Measurements from ENCODE around the gene ROR2.
"Not testable (repeated sequence)": the region's sequence is repeated elsewhere in the genome, so short reads cannot be mapped to it uniquely, and the experiment has no call there.

Gene ROR2

DNA sequence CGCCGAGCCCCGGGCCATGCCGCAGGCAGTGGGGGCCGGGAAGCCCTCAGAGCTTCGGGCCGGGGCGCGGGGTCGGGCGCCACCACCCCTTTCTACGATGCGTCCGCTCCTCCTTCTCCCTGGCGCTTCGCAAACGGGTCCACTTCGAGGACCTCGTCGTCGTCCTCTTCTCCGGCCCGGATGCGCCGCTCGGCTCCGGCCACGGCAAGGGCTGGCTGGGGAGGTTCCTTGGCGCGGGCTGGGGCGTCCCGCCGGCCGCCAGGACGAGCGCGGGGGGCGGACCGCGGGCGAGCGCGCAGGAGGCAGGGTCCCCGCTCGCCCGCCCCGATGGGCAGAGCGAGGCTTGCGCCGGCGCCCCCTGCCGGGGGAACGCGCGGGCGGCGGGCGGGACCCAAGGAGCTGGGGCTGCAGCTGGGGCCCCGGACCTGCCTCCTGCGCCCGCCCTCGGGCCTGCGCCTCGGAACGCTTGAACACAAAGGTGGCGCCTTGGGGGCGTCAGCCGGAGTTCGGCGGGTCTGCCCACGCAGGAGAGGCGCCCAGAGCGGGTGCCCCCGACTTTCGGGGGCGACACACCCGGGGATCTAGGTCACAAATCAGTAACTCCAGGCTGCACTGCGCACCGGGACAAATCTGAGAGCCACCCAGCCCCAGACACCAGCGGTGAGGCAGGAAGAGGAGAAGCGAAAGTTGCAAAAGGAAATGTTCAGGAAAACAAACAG, at the start of gene ROR2:
TSS of gene ROR2 (minus strand) at position 283 of the 719 bp plus-strand sequence.
- DNase-seq = peak; percentile 64

DNA sequence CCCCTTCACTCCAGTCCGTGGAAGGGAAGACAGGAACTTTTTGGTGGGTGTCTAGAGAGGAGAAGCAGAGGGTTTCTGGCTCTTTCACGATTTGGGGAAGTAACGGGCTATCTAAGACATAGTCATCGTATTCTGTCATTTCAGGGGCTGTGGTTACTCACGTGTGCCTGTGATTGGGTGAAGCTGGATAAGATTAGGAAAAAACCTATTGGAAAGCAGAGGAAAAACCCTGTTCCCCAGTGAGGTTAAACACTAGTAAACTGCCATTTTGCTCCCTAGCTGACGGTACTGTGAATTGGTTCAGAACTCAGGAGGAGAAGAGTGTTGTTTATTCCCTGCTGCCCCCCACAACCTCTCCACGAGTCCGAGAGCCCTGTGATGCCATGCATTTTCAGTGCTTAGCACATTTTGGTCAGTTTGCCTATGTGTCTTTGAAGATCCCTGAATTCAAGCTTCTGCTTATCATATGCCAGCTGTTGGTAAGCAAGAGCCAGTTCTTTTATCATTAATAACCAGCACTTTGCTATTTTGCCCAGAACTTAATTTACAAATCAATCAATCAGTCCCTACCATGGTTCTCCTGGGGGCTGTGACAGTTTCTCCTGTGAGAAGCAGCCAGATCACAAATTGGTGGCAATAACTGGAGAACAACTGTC, 45.1 kb upstream of the ROR2 start:
- no peak for DNase-seq

DNA sequence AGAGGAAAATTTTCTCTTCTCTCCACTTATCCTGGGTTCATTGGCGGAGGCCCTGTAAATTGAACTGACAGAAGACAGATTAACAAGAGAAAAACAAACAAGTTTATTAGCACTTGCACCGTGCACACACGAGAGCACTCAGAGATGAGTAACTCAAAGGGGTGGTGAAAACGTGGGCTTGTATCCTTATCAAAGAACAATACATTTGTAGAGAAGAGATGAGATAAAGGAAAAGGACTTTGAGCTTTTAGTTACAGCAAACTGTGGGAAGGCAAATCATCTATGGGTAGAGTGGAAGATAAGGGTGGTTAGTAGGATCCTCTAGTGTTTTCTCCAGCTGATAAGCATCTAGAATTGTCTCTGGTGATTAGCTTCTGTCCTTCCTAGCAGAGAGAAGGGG, 44.4 kb upstream of the ROR2 start:
- DNase-seq = no peak

DNA sequence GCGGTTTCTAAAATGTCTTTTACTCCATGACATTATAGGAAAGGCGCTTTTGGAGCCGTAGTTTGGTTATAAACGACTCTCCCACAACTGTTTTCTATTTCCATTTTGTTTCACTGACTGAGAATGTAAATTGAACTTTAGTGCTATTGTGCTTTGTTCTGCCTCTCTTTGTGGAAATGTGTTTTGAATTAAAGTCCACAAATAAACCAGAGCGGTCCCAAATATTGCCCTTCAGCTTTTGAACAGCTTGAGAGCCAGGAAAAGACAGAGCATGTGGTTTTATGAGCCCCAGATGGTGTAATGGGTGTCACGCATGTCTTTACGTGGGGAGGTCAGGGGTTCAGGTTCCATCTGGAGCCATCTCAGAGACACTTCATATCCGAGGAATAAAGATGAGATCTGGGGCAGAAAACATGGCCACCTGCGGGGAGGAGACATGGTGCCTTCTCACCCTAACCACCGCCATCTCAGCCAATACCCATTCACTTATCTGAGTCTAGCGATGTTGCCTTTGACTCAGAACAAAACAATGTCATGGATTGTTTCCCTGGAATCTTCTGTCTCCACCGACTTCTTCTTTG, 42.5 kb upstream of the ROR2 start:
- DNase-seq = no peak

DNA sequence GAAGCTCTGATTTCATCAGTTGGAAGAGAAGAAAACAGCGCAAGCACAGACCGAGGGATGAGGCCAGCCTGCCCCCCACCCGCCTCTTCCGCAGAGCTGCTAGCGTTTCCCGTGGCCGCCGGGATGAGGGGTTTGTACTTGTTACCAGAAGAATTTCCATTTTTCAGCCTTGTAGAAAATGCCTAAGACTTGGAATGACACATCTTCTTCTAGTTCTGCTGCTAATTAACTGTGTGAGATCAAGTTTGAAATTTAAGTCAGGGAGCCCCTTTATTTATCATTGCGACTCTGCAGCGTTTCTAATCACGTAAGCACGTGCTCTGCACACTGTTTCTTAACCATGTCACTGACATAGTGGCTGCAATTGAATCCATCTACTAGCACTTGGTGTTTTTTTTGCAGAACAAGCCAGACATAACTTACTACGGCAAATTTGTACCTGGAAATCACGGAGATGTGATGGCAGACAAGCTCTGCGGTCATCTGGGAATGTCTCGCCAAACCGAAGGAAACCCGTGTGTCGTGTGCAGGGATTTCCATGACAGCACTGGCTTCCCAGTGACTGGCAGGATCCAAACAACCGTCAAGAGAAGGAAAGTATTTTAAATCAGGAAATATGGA, 41.8 kb upstream of the ROR2 start:
- DNase-seq = no peak

DNA sequence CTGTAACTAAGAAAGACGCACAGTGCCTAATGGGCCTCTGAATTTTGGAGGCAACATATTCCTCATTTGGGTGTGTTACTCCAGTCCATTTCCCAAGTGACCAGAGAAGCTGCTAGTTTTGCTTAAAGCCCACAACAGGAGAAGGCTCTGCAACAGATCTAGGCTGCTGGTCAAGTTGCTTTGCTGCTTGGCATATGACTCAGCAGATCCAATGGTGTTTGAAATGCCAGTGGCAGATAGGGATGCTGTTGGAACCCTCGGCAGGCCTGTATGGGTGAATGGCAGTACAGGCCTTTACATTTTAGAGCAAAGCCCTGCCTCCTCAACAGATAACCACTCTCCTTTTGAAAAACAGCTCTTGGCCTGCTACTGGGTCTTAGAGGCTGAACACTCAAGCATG, 36.2 kb upstream of the ROR2 start:
- no peak for DNase-seq

DNA sequence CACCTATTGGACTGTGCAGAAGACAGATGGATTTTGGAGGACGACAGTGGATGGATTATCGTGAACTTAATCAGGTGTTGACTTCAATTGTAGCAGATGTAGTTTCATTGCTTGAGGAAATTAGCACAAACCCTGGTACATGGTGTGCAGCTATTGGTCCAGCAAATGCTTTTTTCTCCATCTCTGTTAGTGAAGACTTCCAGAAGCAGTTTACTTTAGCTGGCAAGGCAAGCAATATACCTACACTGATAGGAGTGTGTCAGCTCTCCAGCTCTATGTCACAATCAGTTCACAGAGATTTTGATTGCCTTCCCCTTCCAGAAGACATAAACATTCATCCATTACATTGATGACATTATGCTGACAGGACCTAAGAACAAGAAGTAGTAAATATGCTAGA, 35.7 kb upstream of the ROR2 start:
- no peak for DNase-seq

DNA sequence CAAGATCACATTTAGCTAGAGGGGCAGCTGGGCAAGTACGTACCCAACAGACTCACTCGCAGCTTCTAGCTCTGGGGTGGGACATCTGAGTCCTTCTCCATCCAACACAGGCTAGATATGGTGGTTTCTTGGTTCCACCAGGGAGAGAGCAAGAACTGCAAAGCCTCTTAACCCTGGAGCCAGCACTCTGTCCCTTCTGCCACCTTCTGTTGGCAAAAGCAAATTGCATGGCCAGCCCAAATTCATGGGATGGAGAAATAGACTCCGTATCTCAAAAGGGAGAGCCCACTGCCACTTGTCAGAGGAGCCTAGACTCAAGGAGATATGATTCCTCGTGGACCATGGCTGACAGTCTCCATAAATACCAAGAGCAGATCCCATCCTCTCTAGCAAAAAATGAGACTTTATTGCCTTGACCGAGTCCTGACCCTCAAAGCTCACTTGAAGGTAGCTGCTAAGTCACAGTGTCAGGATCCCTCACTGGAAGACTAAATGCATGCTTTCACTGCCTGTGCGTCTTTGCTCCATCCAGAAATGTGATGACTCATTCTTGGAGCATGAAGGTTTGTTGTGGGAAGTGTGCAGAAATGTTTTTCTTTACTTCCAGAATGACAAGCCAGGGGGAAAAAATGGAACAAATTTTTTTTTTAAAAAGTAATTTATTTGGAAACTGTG, 28.8 kb upstream of the ROR2 start:
- DNase-seq = no peak

DNA sequence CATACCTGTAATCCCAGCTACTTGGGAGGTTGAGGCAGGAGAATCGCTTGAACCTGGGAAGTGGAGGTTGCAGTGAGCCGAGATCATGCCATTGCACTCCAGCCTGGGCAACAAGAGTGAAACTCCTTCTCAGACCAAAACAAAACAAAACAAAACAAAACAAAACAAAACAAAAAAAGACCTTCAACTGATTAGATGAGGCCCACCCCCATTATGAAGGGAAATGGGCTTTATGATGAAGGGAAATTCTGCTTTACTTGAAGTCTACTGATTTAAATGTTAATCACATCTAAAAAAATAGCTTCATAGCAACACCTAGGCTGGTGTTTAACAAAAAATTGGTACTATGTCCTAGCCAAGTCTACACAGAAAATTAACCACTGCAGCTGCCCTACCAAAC, 25.2 kb upstream of the ROR2 start:
- DNase-seq = not testable (repeated sequence)

DNA sequence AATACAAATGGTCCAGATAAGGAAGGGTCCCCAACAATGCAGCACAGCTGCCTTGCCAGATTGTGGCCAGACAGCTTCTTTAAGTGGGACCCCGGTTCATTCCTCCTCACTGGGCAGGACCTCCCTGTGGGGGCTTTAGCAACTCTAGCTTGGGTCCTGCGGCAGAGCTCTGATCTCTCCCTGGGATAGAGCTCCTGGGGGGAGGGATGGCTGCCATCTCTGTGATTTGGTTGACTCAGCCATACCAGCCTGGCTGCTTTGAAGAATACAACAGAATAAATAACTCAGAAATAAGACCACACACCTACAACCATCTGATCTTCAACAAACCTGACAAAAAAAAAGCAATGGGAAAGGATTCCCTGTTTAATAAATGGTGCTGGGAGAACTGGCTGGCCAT, 22.7 kb upstream of the ROR2 start:
- no peak for DNase-seq

DNA sequence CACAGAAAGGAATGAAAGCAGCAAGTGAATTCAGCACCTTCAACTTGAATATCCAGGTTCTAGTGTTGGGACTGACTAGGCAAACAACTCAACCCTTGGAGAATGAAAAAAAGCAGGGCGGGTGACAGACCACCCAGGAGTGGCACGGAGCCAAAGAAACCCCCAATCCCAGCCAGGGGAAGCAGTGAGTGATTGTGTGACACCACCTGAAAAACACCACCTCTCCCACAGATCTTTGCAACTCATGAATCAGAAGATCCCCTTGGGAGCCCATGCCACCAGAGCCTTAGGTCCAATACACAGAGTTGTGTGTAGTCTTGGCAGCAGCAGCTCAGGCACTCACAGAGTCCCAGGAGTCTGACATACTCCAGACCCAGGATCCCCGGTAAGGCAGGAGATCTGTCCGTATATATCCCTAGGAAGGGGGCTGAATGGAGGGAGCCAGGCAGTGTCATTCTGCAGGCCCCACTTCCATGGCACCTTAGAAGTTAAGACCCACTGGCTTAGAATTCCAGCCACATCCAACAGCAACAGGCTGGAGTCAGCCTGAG, 22.1 kb upstream of the ROR2 start:
- no peak for DNase-seq

DNA sequence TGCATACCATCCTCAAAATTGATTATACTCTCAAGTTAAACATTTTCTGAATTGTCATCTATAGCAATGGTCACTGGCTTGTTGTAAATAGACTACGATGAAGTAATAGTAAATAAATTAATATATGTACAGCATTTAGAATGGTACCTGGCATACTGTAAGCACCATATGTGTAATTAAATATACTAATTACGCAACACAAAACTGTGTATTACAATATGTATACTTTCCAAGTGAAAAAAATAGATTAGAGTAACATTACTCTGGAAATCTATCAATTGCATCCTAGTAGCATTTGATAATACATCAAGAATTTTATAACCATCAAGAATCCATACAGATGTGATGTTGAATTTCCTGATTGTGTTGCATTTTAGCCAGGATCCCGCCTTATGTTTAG, 17.2 kb upstream of the ROR2 start:
- DNase-seq = no peak

DNA sequence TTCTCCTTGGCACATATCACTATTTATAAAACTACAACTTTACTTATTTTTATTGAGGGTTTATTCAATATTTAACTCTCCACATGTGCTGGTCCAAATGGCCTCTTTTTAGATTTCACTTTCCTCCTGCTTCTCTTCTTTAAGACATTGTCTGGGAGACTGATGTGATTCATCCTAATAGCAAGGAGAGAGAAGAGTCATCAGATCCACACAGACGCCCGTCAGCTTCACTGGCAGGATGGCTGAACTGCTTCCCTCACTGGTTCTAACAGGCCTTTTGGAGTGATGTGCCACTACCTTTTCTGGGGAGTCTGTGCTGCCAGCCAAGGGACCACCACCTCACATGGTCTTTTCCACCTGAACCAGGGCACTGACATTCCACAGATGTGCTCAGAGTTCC, 16.5 kb upstream of the ROR2 start:
- no peak for DNase-seq

DNA sequence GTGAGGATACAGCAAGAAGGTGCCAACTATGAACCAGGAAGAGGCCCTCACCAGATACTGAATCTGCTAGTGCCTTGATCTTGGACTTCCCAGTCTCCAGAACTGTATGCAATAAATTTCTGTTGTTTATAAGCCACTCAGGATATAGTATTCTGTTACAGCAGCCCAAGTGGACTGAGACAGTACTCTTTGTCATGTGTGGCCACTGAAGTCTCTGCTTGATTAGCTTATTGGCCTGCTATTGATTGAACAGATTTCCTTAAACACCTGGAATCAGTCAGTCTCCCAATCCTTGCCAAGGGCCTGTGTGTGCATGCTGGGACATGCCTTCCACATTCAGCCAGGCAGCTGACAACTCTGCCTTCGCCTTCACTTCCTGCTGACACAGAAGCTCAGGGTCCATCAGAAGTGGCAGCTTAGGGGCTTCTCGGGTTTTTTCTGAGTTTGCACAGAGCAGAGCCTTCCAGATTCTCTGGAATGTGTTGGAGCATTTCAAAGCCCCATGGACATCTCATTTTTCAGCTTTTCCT, 13.7 kb upstream of the ROR2 start:
- DNase-seq = no peak

DNA sequence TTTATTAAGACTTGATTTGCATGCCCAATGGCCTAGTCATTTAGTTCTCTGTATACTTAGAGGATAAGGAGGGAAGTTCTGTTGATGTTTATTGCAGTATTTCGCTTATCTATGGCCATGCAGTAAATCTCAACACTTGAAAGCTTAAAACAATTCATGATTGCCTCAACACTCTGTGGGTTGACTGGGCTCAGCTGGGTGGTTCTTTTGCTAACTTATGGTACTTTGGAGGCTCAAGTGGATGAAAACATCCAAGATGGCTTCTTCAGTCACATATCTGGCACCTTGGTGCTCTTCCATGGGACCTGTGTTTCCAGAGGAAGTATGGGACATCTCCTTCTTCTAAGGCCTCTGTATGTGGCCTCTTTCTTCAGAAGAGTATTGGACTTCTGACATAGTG, 10.3 kb upstream of the ROR2 start:
- DNase-seq = no peak

DNA sequence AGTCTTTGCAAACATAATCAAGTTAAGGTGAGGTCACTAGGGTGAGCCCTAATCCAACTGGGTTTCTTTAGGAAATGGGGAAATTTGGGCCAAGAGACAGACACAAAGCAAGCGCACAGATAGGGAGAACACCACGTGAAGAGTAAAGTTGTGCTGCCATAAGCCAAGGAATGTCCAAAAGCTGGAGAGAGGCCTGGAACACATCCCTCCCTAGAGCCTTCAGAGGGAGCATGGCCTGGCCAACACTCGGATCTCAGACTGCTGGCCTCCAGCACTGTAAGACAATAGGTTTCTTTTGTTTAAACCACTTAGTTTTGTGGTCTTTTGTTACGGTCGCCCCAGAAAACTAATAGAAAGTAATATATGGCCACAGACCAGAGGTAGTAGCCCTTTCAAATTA, 8.1 kb upstream of the ROR2 start:
- no peak for DNase-seq

DNA sequence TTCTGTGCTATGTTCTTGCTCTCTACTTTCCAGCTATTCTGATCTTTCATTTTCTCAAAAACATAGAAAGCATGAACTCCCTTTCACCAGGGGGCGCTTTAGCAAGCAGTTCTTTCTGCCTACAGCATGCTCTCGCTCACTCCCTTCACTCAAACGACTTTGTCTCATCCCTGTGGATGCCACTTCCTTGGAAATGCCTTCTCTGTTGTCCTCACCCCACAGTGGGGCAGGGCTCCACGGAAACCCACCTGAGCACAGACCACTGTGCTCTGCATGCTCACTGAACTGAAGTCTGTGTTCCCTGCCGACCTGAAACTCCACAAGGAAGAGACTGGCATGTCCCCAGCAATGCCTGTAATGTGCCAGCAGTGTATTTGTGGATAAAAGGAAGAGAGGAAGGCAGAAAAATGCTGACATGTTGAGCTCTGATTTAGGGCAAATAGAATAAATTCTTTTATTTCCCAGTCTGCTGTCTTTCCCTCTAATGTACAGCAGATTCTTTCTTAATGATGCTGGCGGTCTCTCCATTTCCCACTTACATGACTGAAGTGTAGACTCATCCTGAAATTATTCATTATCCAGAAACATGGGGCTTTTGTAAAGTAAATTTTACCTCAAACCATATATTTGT, 4.9 kb upstream of the ROR2 start:
- DNase-seq = peak; percentile 34

DNA sequence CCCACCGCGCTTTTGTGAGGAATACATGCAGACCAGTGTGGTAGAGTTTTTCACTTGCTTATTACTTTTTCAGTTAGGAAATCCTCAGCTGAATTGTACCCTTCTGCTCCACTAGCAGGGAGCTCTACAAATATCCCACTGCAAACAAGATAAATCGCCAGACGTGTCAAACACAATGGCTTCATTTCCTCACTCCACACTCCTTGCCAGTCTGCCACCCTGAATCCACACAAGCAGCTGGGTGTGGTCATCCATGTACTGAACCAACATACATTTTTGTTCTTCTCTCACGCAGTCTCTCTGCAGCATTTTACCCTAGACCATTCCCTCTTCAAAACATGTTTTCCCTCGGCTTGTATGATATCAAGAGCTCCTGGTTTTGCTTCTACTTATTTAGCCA, 3.7 kb upstream of the ROR2 start:
- DNase-seq = no peak

DNA sequence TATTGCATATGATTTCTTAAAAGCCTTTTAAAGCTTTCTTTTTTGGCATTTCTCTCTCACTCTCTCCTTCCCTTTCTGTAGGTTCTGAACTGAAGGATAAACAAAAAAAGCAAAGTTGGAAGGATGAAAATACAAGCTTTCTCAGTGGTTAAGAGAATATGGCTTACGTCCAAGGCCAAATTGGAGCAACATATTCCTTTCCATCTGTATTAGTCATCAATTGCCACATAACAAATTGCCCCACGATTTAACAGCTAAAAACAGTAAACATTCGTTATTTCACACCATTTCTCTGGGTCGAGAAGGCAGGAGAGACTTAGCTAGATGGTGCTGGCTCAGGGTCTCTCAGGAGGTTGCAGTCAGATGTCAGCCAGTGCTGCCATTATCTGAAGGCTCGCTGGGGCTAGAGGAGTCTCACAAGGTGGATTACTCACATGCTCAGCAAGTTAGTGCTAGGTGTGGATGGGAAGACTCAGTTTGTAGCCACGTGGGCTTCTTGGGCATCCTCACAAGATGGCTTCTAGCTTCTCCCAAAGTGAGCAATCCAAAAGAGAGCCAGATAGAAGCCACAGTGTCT, 2.0 kb upstream of the ROR2 start:
- DNase-seq = no peak

DNA sequence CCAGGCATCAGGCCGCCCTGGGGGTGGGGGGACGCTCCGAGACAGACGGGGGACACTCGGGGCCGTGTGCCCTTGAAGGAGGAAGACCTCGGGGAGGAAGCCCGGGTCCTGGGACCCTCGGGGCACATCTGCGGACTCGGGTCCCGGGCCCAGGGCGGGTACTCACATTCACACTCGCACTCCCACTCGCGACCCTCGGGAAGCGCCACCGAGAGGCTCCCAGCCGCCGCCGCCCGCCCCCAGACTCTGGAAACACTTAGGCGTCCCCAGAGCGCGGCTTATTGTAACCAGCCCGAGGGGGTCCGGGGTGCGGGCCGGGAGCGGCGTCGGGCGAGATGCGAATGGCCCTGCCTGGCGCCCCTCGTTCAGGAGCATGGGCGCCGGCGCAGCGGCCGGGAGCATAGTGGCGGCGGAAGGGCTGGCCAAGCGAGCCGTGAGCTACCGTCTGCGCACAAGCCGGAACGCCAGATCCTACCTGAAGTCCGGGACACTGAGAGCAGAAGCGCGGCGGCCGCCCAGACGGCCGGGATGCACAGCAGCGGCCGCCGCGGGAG, 559 bp downstream of the ROR2 start:
- DNase-seq = peak; percentile 3

DNA sequence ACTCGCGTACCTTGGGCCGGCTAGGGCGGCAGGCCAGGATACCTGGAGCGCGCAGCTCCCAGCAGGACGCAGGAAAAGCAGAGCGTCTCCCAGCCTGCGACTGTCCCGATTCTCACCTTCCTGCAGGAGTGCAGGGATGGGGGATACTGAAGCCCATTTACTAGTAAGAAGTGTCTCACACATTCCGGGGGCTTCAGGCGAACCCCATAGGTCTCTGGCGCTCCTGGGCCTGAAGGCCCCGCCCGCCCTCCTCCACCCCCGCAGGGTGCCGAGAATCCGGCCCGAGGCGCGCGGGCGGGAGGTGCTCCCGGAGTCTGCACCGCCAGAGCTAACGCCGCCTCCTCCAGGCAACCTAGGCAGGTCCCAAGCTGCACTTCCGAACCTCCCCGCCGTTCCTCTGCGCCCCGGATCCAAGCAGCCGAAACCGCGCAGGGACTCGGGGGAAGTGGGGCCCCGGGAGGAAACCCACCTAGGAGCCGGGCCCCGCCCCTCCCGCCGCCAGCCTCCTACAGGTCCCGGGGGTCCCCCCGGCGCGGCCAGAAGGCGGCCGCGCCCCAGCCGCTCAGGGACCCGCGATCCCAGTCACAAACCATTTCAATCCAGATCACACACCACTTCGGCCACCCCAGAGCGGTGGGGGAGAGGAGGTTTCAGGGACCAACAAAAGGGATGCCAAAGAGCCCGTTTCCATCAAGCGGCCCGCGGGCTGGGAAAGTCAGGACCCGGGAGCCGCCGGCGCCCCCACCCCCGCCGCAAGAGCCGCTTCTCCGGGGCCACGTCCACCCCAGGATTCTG, 1.2 kb downstream of the ROR2 start:
- peak; percentile 15 for DNase-seq
